ENCODE measurements around the gene TNS2.

The TNS2 gene

DNA sequence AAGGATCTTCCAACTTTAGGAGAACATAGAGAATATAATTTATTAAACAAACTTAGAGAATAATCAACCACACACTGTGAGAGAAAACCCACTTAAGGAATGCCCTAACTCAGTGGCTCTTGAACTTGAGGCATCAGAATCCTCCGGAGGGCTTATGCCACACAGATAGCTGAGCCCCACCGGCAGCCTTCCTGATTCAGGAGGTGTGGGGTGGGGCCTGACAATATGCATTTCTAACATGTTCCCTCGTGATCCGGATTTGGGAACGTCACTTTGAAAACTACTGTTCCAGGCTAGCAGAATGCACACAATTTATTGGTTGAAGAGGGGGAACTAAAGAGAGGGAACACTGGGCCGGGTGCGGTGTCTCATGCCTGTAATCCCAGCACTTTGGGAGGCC lies 51.4 kb downstream of the TNS2 start:
- TF ChIP-seq, protein P1, sequence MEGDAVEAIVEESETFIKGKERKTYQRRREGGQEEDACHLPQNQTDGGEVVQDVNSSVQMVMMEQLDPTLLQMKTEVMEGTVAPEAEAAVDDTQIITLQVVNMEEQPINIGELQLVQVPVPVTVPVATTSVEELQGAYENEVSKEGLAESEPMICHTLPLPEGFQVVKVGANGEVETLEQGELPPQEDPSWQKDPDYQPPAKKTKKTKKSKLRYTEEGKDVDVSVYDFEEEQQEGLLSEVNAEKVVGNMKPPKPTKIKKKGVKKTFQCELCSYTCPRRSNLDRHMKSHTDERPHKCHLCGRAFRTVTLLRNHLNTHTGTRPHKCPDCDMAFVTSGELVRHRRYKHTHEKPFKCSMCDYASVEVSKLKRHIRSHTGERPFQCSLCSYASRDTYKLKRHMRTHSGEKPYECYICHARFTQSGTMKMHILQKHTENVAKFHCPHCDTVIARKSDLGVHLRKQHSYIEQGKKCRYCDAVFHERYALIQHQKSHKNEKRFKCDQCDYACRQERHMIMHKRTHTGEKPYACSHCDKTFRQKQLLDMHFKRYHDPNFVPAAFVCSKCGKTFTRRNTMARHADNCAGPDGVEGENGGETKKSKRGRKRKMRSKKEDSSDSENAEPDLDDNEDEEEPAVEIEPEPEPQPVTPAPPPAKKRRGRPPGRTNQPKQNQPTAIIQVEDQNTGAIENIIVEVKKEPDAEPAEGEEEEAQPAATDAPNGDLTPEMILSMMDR (IDR thresholded peaks at IDR 0.05; ENCODE audit: low read depth, low read length), result no peak
- no peak for DNase-seq (ENCODE audit: extremely low read depth, low read depth)

DNA sequence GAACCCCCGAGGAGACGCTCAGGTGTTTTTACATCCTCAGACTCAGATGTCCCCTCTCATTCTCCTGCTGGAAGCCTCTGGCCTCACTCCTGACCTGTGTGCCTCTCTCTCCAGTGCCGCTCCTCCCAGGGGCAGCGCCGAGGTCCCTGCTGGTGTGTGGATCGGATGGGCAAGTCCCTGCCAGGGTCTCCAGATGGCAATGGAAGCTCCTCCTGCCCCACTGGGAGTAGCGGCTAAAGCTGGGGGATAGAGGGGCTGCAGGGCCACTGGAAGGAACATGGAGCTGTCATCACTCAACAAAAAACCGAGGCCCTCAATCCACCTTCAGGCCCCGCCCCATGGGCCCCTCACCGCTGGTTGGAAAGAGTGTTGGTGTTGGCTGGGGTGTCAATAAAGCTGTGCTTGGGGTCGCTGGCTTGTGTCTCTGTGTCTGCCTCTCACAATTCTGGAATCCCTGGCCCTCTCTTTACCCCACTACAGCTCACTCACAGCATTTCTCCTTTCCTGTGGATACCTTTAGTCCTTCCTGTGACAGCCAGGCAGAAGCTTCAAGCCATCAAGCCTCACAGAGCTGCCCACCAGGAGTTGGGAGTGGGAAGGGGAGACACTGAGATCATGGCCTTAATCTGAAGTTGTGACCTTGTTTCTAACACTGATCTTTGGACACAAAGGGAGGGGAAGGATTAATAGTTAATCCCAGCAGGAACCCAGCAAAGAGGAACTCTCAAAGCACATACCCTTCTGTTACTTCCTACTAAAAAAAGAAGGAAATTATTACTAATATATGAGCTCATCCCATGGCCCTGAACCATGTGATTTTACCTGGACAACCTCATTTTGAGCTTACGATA lies 52.3 kb downstream of the TNS2 start:
- TF ChIP-seq, protein P1 (IDR thresholded peaks at IDR 0.05; ENCODE audit: low read depth, low read length), result no peak
- DNase-seq (ENCODE audit: extremely low read depth, low read depth), result no peak

DNA sequence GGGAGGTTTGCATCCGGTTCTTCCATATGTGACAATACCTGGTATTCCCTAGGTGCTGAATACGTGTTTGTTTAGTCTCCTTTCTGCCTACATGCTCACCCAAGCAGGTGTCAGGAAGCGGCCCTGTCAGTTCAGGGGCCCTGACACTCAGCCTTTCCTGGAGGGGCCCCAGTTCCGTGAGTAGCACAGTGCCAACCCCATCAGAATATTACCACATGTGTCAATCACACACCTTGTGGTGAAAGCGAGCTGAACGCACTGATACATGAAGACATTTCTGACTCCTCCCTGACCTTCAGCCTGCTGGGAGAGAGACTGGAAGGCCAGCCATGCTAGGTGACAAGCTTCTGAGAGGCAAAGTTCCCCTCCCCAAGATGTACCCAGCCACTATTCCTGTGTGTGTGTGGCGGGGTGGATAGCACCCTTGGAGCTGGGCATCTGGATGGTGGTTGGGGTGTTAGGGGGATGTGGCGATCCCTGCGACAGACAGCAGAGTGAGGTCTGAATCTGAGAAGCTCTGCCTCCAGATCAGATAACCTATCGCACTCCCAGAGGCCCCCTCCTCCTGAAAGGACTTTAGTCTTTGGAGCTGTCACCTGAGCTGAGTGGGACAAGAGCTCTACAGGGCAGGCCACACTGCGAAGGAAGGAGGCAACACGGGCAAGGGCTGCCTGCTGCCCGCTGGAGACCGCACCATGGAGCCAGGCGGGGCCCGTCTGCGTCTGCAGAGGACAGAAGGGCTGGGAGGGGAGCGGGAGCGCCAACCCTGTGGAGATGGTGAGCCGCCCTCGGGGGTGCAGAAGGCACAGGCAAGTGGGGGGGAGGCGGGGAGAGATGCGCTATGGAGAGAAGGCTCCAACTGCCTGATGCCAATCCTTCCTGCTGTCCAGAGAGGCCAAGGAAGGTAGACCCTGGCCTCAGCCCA lies 53.3 kb downstream of the TNS2 start, which contains the start of gene SOAT2:
SOAT2 (plus strand) TSS at position 604 of the 925 bp plus-strand sequence; CDS start at position 696, 92 bp downstream.
- TF ChIP-seq, protein P1 (IDR thresholded peaks at IDR 0.05; ENCODE audit: low read depth, low read length), result no peak

DNA sequence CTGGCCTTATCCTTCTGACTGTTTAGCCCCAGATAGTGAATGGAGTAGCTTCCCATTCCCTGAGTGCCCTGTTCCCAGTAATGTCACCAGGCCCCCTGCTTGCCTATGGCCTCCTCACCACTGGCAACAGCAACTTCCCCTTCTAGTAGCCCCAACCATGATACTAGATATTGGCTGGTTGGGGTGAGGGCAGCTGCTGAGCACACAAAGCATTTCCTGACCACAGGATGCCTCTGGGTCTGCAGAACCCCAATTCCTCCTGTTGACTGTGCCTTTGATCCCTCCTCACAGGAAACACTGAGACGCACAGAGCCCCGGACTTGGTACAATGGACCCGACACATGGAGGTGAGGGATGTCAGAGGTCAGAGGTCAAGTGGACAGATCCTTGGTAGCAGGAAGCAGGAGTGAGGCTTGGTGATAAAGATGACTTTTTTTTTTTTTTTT lies 54.0 kb downstream of the TNS2 start:
- no peak for DNase-seq (ENCODE audit: extremely low read depth, low read depth)
- TF ChIP-seq, protein P1 (IDR thresholded peaks at IDR 0.05; ENCODE audit: low read depth, low read length), result no peak

More for the DNA sequence above, 53.3 kb downstream of the TNS2 start, which contains the start of gene SOAT2:
- no peak for DNase-seq (ENCODE audit: extremely low read depth, low read depth)

DNA sequence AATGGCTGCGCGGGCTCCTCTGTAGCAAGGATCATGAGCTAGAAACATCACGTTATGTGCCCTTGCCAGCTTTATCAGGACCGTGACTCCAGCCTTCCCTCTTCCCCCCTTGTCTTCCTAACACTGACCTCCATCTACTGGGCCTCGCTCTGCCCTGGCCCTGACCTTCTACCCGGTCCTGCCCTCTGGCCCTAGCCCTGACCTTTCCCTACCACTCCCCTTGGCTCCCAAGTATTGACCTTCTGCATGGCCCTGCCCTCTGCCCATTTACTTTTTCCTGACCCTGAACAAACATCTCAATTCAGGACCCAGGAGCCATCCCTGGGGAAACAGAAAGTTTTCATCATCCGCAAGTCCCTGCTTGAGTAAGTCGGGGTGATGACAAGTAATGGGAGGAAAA lies 55.4 kb downstream of the TNS2 start:
- TF ChIP-seq, protein P1 (IDR thresholded peaks at IDR 0.05; ENCODE audit: low read depth, low read length), result no peak
- no peak for DNase-seq (ENCODE audit: extremely low read depth, low read depth)

DNA sequence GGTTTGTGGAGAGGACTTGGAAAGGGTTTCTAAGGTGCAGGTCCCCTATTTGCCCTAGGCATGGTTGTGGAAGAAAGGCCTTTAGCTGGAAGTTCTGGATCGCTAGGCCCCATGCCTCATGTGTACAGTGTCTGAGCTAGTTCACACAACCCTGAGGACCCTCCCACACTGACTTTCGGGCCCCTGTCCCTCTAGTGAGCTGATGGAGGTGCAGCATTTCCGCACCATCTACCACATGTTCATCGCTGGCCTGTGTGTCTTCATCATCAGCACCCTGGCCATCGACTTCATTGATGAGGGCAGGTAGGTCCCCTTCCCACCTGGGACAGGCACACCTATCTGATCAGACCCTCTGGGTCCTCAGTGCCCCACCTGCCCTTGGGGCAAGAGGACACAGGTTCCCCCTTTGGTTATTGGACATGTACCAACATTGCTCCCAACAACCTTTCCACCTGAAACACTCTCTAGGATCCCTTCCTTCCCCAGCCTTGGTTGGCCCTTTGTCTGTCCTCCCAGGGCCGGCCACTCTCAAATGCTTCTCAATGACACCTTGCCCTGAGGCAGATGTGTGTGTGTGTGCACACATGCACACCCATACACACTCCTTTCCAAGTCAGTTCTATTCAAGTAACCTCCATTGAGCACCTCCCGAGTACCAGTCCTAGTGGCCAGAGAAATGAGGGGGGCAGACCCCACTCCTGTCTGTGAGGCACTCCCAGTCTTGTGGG lies 56.0 kb downstream of the TNS2 start:
- TF ChIP-seq, protein P1 (IDR thresholded peaks at IDR 0.05; ENCODE audit: low read depth, low read length), result no peak
- DNase-seq (ENCODE audit: extremely low read depth, low read depth), result no peak
